PC-9 (cell line): Measurements from ENCODE around the gene ZNF408.

Experiments
- EZH2 ChIP-seq: fragments of 200-600 bp; sonication (generic); IDR thresholded peaks from 2 replicates; pipeline ENCODE4 v1.8.0; 2017; ENCODE audit warnings: antibody characterized with exemption, low read depth
- TF ChIP-seq, protein P1 (sequence below): fragments of 200-600 bp; sonication (generic); conservative IDR thresholded peaks from 2 replicates; pipeline ENCODE4 v1.6.1; 2017; ENCODE audit warnings: mixed run types, antibody characterized with exemption, mild to moderate bottlenecking, moderate library complexity

- TF ChIP-seq, protein P1, sequence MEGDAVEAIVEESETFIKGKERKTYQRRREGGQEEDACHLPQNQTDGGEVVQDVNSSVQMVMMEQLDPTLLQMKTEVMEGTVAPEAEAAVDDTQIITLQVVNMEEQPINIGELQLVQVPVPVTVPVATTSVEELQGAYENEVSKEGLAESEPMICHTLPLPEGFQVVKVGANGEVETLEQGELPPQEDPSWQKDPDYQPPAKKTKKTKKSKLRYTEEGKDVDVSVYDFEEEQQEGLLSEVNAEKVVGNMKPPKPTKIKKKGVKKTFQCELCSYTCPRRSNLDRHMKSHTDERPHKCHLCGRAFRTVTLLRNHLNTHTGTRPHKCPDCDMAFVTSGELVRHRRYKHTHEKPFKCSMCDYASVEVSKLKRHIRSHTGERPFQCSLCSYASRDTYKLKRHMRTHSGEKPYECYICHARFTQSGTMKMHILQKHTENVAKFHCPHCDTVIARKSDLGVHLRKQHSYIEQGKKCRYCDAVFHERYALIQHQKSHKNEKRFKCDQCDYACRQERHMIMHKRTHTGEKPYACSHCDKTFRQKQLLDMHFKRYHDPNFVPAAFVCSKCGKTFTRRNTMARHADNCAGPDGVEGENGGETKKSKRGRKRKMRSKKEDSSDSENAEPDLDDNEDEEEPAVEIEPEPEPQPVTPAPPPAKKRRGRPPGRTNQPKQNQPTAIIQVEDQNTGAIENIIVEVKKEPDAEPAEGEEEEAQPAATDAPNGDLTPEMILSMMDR = no peak
- TF ChIP-seq EZH2 = no peak
Measured at GRCh38 chr11:46726206-46726862, 25.5 kb downstream of the ZNF408 start.
